CD4-positive, alpha-beta T cell treated with Interleukin-4 for 4 hours (primary cell): Measurements from ENCODE around the gene TNFAIP6.

Experiments
- DNase-seq: peaks from one replicate; pipeline ENCODE4 v3.0.0-alpha.2; 2020

The TNFAIP6 gene

DNA sequence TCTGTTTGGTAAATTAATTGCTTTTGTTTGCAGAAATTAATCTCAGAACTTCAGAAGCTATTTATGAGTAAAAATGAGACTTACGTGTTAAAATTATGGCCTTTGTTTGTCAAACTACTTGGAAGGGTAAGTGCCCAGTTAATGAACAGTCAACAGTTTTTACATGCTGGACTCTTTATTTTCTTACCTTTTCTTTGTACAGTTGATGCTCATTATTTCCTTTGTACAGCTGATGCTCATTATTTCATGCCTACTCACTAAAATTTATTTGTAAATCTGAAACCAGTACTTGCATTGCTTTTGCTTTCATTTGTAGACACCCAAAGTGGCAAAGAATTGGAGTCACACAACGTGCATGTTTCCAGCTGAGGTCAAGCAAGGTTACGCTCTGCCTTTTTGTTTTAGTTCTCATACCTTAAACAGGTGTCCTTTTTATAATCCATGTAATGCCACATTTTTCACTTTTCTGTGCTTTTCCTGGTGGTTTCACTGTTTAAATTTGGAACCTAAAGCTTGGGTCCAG is 65.6 kb downstream of the TNFAIP6 start:
- no peak for DNase-seq

DNA sequence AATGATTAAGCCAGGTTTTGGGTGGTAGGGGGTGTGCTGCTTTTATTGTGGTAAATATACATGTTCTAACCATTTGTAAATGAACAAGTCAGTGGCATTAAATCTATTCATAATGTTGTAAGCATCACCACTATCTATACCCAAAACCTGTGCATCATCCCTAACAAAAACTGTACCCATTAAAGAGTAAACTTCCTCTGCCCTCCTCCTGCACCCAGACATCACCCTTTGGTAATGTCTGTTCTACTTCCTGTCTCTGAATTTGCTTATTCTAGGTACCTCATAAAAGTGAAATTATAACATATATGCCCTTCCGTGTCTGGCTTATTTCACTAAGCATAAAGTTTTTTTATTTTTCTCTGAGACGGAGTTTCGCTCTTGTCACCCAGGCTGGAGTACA is 66.4 kb downstream of the TNFAIP6 start:
- peak; percentile 73 for DNase-seq
